ENCODE measurements around the gene CERT1.
A peak's percentile ranks its signal among the peaks of the same experiment; 100 is the strongest.

Gene CERT1

DNA sequence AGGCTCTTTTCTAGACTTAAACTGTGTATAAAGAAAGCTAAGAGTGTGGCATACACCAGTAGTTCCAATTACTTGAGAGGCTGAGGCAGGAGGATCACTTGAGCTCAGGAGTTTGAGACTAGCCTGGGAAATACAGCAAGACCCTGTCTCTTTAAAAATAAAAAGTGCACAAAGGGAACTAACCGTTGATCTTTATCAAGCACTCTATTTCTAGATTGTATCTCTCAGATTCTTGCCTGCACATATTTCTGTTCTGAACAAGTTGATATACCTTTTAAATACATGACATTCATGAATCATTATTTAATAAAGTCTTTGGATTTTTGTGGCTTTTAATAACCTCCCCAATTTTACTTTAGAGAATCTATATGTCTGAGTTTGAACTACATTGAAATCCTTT, 127.2 kb downstream of the CERT1 start:
- H3K36me3 ChIP-seq (ENCODE audit: insufficient read depth, low read length): peaks cover 40% of the 10 kb centered on the region; the same call in 1 of the 2 replicates
- H3K4me1 ChIP-seq (ENCODE audit: insufficient read depth, low read length, poor library complexity, severe bottlenecking): peaks cover 33% of the 10 kb centered on the region
- H3K4me3 ChIP-seq (ENCODE audit: low read length, poor library complexity, severe bottlenecking): no peak overlapping the region
- H3K79me2 ChIP-seq (ENCODE audit: insufficient read depth, low read length): no peaks in the 10 kb centered on the region
- H4K20me1 ChIP-seq (ENCODE audit: insufficient read depth, low read length, poor library complexity, severe bottlenecking): no peaks in the 10 kb centered on the region
- peaks cover 8% of the 10 kb centered on the region; the same call in 1 of the 2 replicates for H3F3A ChIP-seq (ENCODE audit: low read depth)
- TF ChIP-seq CTCF (conservative IDR thresholded peaks at IDR 0.05; ENCODE audit: low read length): no peak
- no peak for TF ChIP-seq EZH2phosphoT487 (IDR thresholded peaks at IDR 0.05; ENCODE audit: borderline replicate concordance)
- no peaks in the 10 kb centered on the region for H3K9me3 ChIP-seq (ENCODE audit: insufficient read depth, low read depth, low read length)
- H3K27me3 ChIP-seq (ENCODE audit: insufficient read depth, low read length, poor library complexity, severe bottlenecking): no peaks in the 10 kb centered on the region
- no peaks in the 10 kb centered on the region for H3K9me2 ChIP-seq (replicated peaks; ENCODE audit: low read depth, low read length)
- no peak overlapping the region for H2AFZ ChIP-seq (ENCODE audit: low read length)
- H3K4me2 ChIP-seq (ENCODE audit: low read depth, low read length, poor library complexity, severe bottlenecking): peak overlapping the region; percentile 48
- H3K9ac ChIP-seq (ENCODE audit: low read depth, low read length, poor library complexity, severe bottlenecking): no peak overlapping the region

- Histone ChIP-seq H2AFZ (ENCODE audit: low read length) (no peak overlapping the region), H3K36me3 (ENCODE audit: insufficient read depth, low read length) (peaks cover 49% of the 10 kb centered on the region; the same call in 1 of the 2 replicates), H3K4me3 (ENCODE audit: low read length, poor library complexity, severe bottlenecking) (no peak overlapping the region), H3K9me2 (replicated peaks; ENCODE audit: low read depth, low read length) (no peaks in the 10 kb centered on the region), H3K4me2 (ENCODE audit: low read depth, low read length, poor library complexity, severe bottlenecking) (peak overlapping the region; percentile 17), H3K4me1 (ENCODE audit: insufficient read depth, low read length, poor library complexity, severe bottlenecking) (peaks cover 33% of the 10 kb centered on the region), H3K9ac (ENCODE audit: low read depth, low read length, poor library complexity, severe bottlenecking) (no peak overlapping the region), H3K79me2 (ENCODE audit: insufficient read depth, low read length) (no peaks in the 10 kb centered on the region), H3K27me3 (ENCODE audit: insufficient read depth, low read length, poor library complexity, severe bottlenecking) (no peaks in the 10 kb centered on the region), H3F3A (ENCODE audit: low read depth) (peaks cover 8% of the 10 kb centered on the region; the same call in 1 of the 2 replicates), H4K20me1 (ENCODE audit: insufficient read depth, low read length, poor library complexity, severe bottlenecking) (no peaks in the 10 kb centered on the region), H3K9me3 (ENCODE audit: insufficient read depth, low read depth, low read length) (no peaks in the 10 kb centered on the region)
- no peak for TF ChIP-seq CTCF (conservative IDR thresholded peaks at IDR 0.05; ENCODE audit: low read length)
- no peak for TF ChIP-seq EZH2phosphoT487 (IDR thresholded peaks at IDR 0.05; ENCODE audit: borderline replicate concordance)
Measured at GRCh38 chr5:75381456-75381855, 130.0 kb downstream of the CERT1 start.

GRCh38 chr5:75380099-75380498, 131.3 kb downstream of the CERT1 start:
- H3K4me2 ChIP-seq (ENCODE audit: low read depth, low read length, poor library complexity, severe bottlenecking): no peak overlapping the region
- H3K9me2 ChIP-seq (replicated peaks; ENCODE audit: low read depth, low read length): no peaks in the 10 kb centered on the region
- no peak overlapping the region for H2AFZ ChIP-seq (ENCODE audit: low read length)
- H3K9me3 ChIP-seq (ENCODE audit: insufficient read depth, low read depth, low read length): no peaks in the 10 kb centered on the region
- peaks cover 8% of the 10 kb centered on the region; the same call in 1 of the 2 replicates for H3F3A ChIP-seq (ENCODE audit: low read depth)
- H3K27me3 ChIP-seq (ENCODE audit: insufficient read depth, low read length, poor library complexity, severe bottlenecking): no peaks in the 10 kb centered on the region
- TF ChIP-seq CTCF (conservative IDR thresholded peaks at IDR 0.05; ENCODE audit: low read length) (no peak), EZH2phosphoT487 (IDR thresholded peaks at IDR 0.05; ENCODE audit: borderline replicate concordance) (no peak)
- no peaks in the 10 kb centered on the region for H3K79me2 ChIP-seq (ENCODE audit: insufficient read depth, low read length)
- H3K36me3 ChIP-seq (ENCODE audit: insufficient read depth, low read length): peaks cover 50% of the 10 kb centered on the region; the same call in 1 of the 2 replicates
- H4K20me1 ChIP-seq (ENCODE audit: insufficient read depth, low read length, poor library complexity, severe bottlenecking): no peaks in the 10 kb centered on the region
- no peak overlapping the region for H3K4me3 ChIP-seq (ENCODE audit: low read length, poor library complexity, severe bottlenecking)
- H3K9ac ChIP-seq (ENCODE audit: low read depth, low read length, poor library complexity, severe bottlenecking): no peak overlapping the region
- peaks cover 33% of the 10 kb centered on the region for H3K4me1 ChIP-seq (ENCODE audit: insufficient read depth, low read length, poor library complexity, severe bottlenecking)
